Measurements from ENCODE around the gene PLXNA2. TPM values are rescaled to one million over a fixed set of nuclear protein-coding genes. Genes with fewer than 3 reads are reported as not detected.

Gene PLXNA2
- total RNA-seq, 1 donor from 2014 or later = 42.5 TPM

GRCh38 chr1:208203127-208203847, 40.9 kb downstream of the PLXNA2 start:
- DNase-seq = peak; percentile 70

DNA sequence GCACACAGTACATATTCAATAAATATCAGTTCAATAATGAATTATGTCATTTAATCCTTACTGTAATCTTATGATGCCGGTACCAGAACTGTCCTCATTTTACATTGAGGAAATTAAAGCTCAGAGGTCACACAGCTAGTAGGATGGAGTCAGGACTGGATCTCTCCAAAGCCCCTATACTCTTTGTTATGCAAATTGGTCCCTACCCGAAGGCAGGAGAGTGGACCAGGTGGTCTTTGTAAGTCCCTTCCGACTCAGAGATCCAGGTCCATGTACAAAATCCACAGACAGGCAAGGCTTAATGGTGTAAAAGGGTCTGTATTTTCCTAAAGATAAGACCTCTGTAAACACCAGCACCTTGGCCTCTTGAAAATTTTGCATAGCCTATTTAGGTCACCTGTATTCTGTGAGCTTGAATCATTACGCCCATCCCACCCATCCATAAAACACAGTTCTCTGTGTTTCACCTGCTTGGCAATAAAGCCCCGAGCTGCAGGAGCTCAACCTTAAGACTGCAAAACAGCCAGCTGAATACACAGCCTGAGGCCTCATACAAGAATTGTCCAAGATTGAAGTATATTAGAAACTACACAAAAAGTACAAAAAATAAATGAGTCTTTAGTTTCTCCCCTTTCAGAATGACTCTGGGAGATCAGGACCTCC, 41.7 kb downstream of the PLXNA2 start:
- DNase-seq = no peak

- peak; percentile 88 for DNase-seq
These were observed 43.0 kb downstream of the PLXNA2 start for GRCh38 chr1:208201229-208201628.

GRCh38 chr1:208200116-208200515, 44.1 kb downstream of the PLXNA2 start:
- no peak for DNase-seq

DNA sequence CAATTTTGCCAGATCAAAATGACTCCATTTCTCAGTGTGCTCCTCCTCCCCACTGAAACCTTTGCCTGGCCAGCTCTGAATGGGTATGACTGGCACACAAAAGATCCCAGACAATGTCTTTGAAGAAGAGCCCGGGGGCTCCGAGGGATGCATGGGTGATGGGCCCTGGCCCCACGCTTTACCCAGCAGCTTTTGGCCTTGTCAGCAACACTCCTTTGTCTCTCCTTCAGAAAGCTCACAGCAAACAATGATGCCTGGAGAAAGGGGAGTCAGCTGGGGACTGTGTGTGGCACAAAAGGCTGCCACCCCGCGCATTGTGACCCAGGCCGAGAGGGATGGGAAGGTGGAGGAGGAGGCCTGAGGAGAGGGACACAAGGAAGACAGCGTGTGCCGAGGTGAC, 45.9 kb downstream of the PLXNA2 start:
- DNase-seq = no peak

DNA sequence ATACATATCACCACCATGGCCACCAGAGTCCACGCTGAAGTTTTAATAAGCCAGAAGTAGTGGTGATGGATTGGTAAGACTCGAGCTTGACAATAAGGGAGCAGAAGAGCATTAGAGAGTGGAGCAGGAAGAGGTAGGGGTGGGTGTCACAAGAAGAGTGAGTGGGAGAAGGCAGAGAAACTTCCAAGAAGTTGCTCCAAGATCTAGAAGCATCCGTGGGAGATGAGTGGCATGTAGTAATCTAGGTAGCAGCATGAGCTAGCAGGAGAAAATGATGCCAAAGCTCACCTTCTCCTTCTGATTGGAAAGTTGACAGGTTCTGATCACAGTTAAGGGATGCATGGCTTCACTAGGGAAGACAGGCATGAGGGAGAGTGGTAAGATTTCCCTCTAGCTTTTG, 49.2 kb downstream of the PLXNA2 start:
- DNase-seq = no peak

DNA sequence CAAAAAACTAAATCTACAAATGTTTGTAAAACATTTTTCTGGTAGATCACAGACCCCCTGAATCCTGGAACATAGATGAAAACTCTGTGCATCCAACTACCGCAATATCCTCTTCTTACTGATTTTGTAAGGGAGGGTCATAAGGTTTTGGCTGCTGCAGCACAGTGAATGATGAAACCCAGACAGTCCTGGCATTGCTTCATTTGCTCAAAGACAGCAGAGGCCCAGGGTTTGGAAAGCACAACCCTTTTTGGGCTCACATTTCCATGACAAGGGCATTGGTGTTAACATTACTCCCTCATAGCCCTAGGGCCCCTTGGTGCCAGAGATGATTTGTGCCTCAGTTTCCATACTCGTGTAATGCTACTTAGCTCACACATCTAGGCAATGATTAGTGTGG, 51.2 kb downstream of the PLXNA2 start:
- DNase-seq = no peak

- no peak for DNase-seq
These were observed 53.4 kb downstream of the PLXNA2 start for GRCh38 chr1:208190784-208191183.

GRCh38 chr1:208189716-208190115, 54.5 kb downstream of the PLXNA2 start:
- DNase-seq = no peak

DNA sequence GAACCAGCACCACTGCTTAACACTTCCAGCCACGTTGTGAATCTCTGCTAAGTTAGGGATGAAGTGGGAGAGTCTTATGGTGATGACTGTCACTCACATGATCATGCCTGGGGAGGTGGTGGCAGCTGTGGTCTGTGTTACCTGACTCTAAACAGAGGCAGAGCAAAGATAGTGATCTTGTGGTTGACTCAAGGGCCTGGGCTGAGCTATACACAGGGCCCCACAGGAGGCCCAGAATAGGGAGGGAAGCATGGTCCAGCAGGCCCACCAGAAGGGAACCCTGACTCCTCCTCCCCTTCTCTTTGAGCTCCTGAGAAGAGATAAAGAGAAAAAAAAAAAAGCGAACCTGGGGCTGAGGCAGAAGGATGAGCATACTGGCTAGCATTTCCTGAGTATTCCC, 55.0 kb downstream of the PLXNA2 start:
- no peak for DNase-seq

DNA sequence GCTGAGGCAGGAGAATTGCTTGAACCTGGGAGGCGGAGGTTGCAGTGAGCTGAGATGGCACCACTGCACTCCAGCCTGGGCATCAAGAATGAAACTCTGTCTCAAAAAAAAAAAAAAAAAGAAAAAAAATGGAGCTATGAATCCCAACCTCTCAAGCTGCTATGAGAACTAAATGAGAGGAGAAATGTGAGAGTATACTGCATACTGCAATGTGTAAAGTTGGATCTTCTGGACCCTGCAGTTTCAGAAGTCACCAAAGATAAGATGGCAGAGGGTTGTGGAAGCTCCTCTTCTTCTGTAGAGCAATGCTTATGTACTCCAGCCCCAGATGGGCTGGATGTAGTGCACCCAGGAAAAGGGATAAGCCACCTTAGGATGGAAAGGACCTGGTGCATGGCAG, 55.6 kb downstream of the PLXNA2 start:
- no peak for DNase-seq

- no peak for DNase-seq
These were observed 56.6 kb downstream of the PLXNA2 start for GRCh38 chr1:208187499-208188041.

DNA sequence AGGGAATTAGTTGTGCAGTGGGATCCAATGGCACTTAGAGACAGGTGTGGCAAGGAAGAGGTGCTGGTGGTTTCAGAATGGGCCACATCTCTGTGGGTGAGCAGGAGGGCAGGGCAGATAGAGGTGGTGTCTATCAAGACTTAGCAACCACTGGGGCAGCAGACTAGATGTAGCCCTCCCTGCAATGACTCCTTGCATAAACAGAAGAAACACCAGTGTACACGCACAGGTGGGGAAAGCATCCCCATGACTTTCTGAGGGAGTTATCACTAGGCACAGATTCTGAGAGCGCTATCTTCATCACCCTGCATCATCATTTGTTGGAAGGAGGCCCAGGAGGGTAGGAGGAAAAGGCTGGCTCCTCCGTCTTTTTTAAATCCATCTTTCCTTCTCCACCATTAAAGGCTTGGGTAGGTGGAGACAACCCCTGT, 58.4 kb downstream of the PLXNA2 start:
- no peak for DNase-seq

DNA sequence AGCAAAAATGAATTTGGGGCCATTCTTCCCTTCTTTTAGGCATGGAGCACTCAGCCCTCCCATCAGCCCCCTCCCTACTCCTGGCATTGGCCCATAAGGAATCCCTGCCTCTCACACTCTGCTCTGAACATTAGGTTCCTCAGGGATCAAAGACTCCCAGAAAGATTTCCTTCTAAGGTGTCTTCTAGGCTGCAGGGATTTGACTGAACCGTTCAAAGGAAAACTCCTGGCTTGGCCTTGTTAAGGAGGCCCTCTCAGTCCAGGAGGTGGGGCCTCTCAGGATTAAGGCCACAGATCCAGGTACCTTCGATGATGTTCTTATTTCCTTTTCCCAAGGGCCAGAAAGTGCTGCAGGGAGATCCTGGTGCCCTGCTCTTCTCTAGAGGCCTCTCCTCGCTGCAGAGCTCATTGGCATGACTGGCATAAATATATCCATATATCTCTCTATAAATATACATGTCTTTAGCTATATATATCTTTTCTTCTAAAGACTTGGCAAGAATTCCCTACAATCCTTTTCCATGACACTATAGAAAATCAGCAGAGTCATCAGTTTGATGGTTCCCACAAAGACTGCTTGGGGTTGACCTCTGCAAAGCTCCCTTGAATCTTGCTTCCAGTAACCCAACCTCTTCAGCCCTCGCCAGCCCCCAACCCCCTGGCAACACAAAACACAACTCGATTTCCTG, 59.1 kb downstream of the PLXNA2 start:
- DNase-seq = peak; percentile 63

- peak; percentile 93 for DNase-seq
These were observed 59.9 kb downstream of the PLXNA2 start for GRCh38 chr1:208183977-208184911.

DNA sequence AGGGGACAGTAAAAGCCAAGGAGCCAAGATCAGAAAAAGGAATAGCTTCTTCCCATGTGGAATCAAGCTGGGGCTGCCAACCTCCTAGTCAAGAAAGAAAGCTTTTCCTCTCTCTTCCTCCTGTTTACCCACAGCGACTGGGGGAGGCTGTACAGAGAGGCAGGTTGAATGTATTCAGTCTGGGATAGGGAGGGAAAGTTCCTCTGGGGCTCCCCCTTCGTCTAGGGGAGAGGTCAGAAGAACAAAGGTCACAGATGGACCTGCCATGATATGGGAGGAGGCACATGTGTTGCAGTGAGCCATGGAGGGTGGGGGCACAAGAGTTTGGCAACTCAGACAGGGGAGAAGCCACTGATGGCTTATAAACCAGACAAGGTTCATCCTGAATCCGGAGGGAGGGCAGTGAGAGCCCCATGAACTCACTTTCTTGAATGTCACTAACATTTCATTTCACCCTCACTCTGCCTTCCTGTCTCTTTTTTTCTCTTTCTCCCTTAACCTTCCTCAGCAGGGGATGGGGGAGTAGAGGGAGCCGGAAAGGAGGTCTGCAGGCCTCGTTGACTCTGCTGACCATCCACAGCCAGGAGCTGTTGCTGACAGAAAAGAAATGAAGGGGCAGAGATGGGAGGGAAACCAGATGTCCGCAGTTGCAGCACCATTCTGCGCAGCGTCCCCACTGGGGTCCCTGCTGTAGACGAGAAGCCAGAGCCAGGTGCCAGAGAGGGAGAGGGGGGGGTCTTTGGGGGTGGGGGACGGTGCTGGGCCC, 61.1 kb downstream of the PLXNA2 start:
- no peak for DNase-seq

GRCh38 chr1:208181364-208181763, 62.8 kb downstream of the PLXNA2 start:
- no peak for DNase-seq

DNA sequence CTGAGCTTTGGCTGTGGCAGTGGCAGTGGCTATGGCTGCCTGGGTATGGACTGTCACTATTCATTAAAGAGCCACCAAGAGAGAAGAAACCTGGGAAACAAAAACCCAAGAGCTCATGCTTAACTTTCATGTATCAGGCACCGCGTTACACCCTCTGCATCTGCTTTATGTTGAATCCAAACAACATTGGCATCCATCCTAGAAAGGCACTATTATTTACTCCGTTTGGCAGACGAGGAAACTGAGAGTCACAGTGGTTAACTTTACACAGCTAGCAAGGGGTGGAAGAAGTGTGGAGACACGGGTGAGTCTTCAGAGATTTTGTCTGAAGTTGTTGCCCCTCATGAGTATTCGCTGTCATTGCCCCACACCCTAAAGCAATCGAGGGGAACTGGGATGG, 63.8 kb downstream of the PLXNA2 start:
- DNase-seq = peak; percentile 47

DNA sequence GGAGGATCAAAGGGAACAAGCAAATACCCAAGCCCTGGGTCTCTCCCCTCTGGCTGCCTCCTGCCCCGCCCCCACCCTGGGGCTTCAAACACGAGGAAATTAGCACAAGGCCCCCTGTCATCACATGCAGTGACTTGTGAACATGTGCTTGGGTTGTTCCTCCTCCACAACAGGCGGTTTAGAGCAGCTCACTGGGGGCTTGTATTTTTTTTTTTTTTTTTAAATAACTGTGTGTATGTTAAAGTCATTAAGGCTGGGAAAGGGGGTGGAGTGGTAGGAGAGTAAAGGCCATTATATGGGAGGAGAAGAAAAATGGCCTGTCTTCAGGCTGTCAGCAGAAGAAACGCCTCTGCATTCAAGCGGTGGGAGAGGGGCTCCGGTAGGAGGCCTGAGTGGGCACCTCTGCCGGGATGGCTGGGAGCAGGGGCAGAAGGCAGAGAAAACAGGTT, 64.2 kb downstream of the PLXNA2 start:
- DNase-seq = no peak

DNA sequence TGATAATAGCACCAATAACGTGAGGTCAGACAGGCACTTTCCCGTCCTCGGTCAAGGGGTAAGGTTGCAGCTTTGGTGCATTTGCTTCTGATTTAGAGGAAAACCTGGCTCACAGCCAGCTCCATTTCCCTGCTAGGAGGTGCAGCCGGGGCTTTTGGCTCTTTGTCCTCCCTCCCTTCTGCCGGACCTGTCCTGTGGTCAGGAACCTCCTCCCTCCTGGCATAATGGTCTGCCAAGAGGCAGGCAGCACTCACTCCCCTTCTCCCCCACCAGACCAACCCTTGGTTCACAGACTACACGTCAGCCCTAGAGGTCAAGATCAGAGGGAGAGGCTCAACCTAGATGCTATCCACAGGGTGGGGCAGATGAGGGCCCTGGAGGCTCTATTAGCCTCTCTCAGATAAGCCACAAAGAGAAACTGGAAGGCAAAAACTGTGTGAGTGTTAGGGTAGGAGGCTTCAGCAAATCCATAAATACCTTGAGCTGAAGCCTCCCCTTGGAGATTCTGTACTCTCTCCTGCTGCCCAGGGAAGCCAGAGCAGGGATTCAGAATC, 64.8 kb downstream of the PLXNA2 start:
- no peak for DNase-seq

DNA sequence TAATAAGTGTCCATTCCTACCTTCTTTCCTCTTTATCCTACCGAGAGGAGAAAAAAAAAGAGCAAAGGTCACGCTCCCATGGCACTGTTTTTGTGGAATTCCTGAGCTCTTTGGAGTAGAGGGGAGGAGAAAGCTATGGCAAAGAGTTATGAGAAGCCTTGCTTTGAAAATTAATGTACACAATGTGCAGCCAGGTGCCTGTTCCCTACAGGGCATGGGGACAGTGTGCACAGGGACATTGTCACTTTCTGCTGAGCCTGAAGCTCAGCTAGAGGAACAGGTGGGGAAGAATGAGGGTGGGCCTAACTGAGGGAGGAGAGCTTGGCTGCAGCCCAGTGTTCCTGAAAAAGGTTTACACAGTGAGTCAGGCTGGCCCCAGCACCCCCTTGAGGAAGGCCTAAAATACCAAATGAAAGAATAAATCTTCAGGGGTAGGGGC, 66.1 kb downstream of the PLXNA2 start:
- peak; percentile 73 for DNase-seq
